SK-N-SH (cell line): ENCODE measurements around the gene GPR162.

ENCODE experiments used
- EP300 ChIP-seq, 2 experiments: IDR thresholded peaks; 2 replicates each; pipeline versions ENCODE4 v1.4.0 to v1.6.1; 2012; ENCODE audit warnings: borderline replicate concordance in 1 of 2, low read depth in 1 of 2, low read length in 1 of 2
- FOSL2 ChIP-seq: IDR thresholded peaks from 2 replicates; pipeline ENCODE4 v1.4.0; 2012; ENCODE audit warnings: low read depth, mild to moderate bottlenecking, moderate library complexity, borderline replicate concordance
- MAX ChIP-seq: IDR thresholded peaks from 2 replicates; pipeline ENCODE4 v1.4.0; 2012; ENCODE audit warnings: low read depth
- SIN3A ChIP-seq: IDR thresholded peaks from 2 replicates; pipeline ENCODE4 v1.6.1; 2012; ENCODE audit warnings: low read depth, mild to moderate bottlenecking, low read length, moderate library complexity, borderline replicate concordance
- SMC3 ChIP-seq: IDR thresholded peaks from 2 replicates; pipeline ENCODE4 v1.6.1; 2012; ENCODE audit warnings: low read depth, low read length, improper control_type of control experiment
- TAF1 ChIP-seq: IDR thresholded peaks from 2 replicates; pipeline ENCODE4 v1.6.1; 2012; ENCODE audit warnings: low read depth, mild to moderate bottlenecking, low read length, moderate library complexity, borderline replicate concordance
- TF ChIP-seq, protein P1 (sequence below): fragments of 200-600 bp; sonication (generic); IDR thresholded peaks from 2 replicates; pipeline ENCODE4 v1.6.1; 2017; ENCODE audit warnings: antibody characterized with exemption, mild to moderate bottlenecking, moderate library complexity
- TF ChIP-seq, protein P2 (sequence below): fragments of 150-350 bp; IDR thresholded peaks from 2 replicates; pipeline ENCODE4 v1.6.1; 2016; ENCODE audit warnings: mild to moderate bottlenecking, low read depth, low read length

- TF ChIP-seq, protein P1, sequence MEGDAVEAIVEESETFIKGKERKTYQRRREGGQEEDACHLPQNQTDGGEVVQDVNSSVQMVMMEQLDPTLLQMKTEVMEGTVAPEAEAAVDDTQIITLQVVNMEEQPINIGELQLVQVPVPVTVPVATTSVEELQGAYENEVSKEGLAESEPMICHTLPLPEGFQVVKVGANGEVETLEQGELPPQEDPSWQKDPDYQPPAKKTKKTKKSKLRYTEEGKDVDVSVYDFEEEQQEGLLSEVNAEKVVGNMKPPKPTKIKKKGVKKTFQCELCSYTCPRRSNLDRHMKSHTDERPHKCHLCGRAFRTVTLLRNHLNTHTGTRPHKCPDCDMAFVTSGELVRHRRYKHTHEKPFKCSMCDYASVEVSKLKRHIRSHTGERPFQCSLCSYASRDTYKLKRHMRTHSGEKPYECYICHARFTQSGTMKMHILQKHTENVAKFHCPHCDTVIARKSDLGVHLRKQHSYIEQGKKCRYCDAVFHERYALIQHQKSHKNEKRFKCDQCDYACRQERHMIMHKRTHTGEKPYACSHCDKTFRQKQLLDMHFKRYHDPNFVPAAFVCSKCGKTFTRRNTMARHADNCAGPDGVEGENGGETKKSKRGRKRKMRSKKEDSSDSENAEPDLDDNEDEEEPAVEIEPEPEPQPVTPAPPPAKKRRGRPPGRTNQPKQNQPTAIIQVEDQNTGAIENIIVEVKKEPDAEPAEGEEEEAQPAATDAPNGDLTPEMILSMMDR, result no peak
- no peak for TF ChIP-seq TAF1
- no peak for TF ChIP-seq SMC3
- no peak for TF ChIP-seq SIN3A
- TF ChIP-seq, protein P2, sequence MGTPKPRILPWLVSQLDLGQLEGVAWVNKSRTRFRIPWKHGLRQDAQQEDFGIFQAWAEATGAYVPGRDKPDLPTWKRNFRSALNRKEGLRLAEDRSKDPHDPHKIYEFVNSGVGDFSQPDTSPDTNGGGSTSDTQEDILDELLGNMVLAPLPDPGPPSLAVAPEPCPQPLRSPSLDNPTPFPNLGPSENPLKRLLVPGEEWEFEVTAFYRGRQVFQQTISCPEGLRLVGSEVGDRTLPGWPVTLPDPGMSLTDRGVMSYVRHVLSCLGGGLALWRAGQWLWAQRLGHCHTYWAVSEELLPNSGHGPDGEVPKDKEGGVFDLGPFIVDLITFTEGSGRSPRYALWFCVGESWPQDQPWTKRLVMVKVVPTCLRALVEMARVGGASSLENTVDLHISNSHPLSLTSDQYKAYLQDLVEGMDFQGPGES, result no peak
- TF ChIP-seq FOSL2, result no peak
- no peak for TF ChIP-seq MAX
- no peak for TF ChIP-seq EP300 (IDR thresholded peaks at IDR 0.05; ENCODE audit: borderline replicate concordance in 1 of 2, low read depth in 1 of 2, low read length in 1 of 2)
These were observed 31.0 kb upstream of the GPR162 start for GRCh38 chr12:6790496-6791150.
